ENCODE measurements around the gene C16orf86. TPM values are rescaled to one million over a fixed set of nuclear protein-coding genes. Genes with fewer than 3 reads are reported as not detected.

Gene C16orf86
- polyA plus RNA-seq, 1 of the 3 experiments (the other 2 are of a cell fraction): 4.3 TPM

DNA sequence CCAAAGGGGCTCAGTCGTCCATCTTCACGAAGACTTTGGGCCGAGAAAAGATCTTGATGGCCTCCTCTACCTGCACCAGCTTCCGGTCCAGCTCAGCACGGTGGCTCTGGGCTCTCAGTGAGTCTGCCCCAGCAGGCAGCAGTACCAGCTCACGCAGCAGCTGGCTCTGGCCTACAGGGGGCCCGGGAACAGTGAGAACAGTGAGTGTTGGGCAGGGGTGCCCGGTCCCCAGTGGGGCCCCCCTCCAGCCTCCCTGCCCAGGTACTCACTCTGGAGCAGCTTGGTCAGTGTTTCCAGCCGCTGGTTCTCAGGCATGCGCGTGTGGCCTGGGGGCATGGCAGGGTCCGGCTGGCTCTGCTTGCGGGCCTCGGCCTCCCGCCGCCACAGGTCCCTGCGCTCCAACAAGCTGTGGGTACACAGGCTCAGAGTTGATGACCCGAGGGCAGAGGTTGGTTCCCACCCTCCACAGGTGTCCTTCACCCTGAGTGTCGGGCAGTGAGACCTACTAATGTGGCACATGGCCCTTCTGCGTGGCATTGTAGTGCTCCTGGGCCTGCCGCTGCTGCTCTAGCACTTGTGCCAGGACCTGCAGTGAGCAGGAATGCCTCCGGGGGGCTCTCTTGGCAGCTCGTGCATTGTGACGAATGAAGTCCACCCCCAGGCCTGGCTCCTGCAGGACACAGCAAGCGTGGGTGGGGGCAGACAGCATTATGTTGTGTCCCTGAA lies 3.3 kb upstream of the C16orf86 start:
- no peak overlapping the region for H3K4me2 ChIP-seq
- peaks cover 20% of the 10 kb centered on the region for H3K79me2 ChIP-seq (ENCODE audit: insufficient read depth)
- no peaks in the 10 kb centered on the region for H3K9me3 ChIP-seq
- H4K20me1 ChIP-seq (ENCODE audit: insufficient read depth): 0 out of 2 replicates have a peak, but pooled peaks cover 3% of the 10 kb centered on the region
- ChIA-PET POLR2A (no interaction called here), CTCF (interaction anchor here (0.6 to 18.3 kb wide), 18 partner anchors 10 to 264 kb away, joined by 3 to 246 read pairs (median 4); partner anchors contain the start of genes ATP6V0D1, CARMIL2, CTCF and RIPOR1)
- DNase-seq: peak; percentile 58
- peaks cover 0 to 14% of the 10 kb centered on the region in 2 experiments for H3K36me3 ChIP-seq (replicated peaks in 1 of 2; ENCODE audit: control insufficient read depth in 1 of 2, insufficient read depth in 2 of 2, low read length in 1 of 2)
- TF ChIP-seq GABPA (IDR thresholded peaks at IDR 0.05; ENCODE audit: low read depth): no peak
- TF ChIP-seq NFIC (IDR thresholded peaks at IDR 0.05; ENCODE audit: borderline replicate concordance): no peak
- peak; percentile 25; the same call in 1 of the 2 replicates for TF ChIP-seq CTCF (IDR thresholded peaks at IDR 0.05)
- H3F3A ChIP-seq (replicated peaks; ENCODE audit: insufficient read depth): peaks cover 19% of the 10 kb centered on the region
- no peaks in the 10 kb centered on the region for H3K27me3 ChIP-seq (ENCODE audit: insufficient read depth)
- no peak overlapping the region for H3K27ac ChIP-seq (ENCODE audit: low read depth in 2 of 2, low read length in 1 of 2)
- H3K9me2 ChIP-seq: no peaks in the 10 kb centered on the region
- no peak overlapping the region for H3K4me3 ChIP-seq (ENCODE audit: low read depth in 2 of 2, low read length in 1 of 2)
- peaks cover 10 to 42% of the 10 kb centered on the region in 2 experiments; a peak in 2 of 4 replicates for H3K4me1 ChIP-seq (ENCODE audit: control insufficient read depth in 1 of 2, insufficient read depth in 2 of 2, low read depth in 1 of 2, low read length in 1 of 2)
- WGBS (ENCODE audit: low lambda C conversion rate): 70% methylated on average over 8 of the region's 25 CpGs
- H2AFZ ChIP-seq (ENCODE audit: low read depth): no peak overlapping the region
- no peak overlapping the region for H3K9ac ChIP-seq

DNA sequence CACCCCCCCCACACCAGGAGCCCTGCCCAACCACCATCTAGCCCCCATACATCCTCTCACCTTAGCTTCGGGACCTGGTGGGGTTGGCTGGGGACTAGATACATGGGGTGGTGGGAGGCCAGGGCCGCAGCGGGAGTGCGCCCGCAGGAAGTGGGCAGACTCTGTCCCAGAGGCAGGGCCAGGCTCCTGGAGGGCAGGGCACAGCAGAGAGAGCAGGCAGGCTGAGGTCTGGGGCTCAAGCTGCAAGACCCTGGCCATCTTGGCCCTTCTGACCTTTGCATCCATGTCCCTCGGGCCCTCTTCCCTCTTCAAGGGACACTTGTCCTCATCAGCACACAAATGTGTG lies 2.8 kb upstream of the C16orf86 start:
- Histone ChIP-seq H3K9me2 (no peaks in the 10 kb centered on the region), H4K20me1 (ENCODE audit: insufficient read depth) (0 out of 2 replicates have a peak, but pooled peaks cover under 1% of the 10 kb centered on the region), H3K4me3 (ENCODE audit: low read depth in 2 of 2, low read length in 1 of 2) (no peak overlapping the region), H3K27ac (ENCODE audit: low read depth in 2 of 2, low read length in 1 of 2) (no peak overlapping the region), H2AFZ (ENCODE audit: low read depth) (no peak overlapping the region), H3F3A (replicated peaks; ENCODE audit: insufficient read depth) (peaks cover 24% of the 10 kb centered on the region), H3K9me3 (no peaks in the 10 kb centered on the region), H3K4me1 (ENCODE audit: control insufficient read depth in 1 of 2, insufficient read depth in 2 of 2, low read depth in 1 of 2, low read length in 1 of 2) (peaks cover 10 to 41% of the 10 kb centered on the region in 2 experiments; a peak in 2 of 4 replicates), H3K79me2 (ENCODE audit: insufficient read depth) (peaks cover 14% of the 10 kb centered on the region), H3K9ac (no peak overlapping the region), H3K4me2 (no peak overlapping the region), H3K36me3 (replicated peaks in 1 of 2; ENCODE audit: control insufficient read depth in 1 of 2, insufficient read depth in 2 of 2, low read length in 1 of 2) (peaks cover 0 to 13% of the 10 kb centered on the region in 2 experiments), H3K27me3 (ENCODE audit: insufficient read depth) (no peaks in the 10 kb centered on the region)
- 86% methylated on average over 6 of the region's 6 CpGs for WGBS (ENCODE audit: low lambda C conversion rate)
- DNase-seq: no peak
- ChIA-PET POLR2A (no interaction called here), CTCF (interaction anchor here (1.0 to 18.3 kb wide), 8 partner anchors 9 to 183 kb away, joined by 3 to 246 read pairs (median 6); partner anchors contain the start of genes ATP6V0D1 and CTCF)
- TF ChIP-seq ELF1 (IDR thresholded peaks at IDR 0.05): no peak
- no peak for TF ChIP-seq RAD21 (IDR thresholded peaks at IDR 0.05; ENCODE audit: low read length)
- TF ChIP-seq GATA2 (CRISPR knock-in tag; IDR thresholded peaks at IDR 0.05): no peak
- no peak for TF ChIP-seq MEF2A (IDR thresholded peaks at IDR 0.05; ENCODE audit: borderline replicate concordance, low read depth)
- TF ChIP-seq NFIC (IDR thresholded peaks at IDR 0.05; ENCODE audit: borderline replicate concordance): no peak
- TF ChIP-seq, protein P1, sequence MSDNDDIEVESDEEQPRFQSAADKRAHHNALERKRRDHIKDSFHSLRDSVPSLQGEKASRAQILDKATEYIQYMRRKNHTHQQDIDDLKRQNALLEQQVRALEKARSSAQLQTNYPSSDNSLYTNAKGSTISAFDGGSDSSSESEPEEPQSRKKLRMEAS (IDR thresholded peaks at IDR 0.05; ENCODE audit: low read depth): no peak
- TF ChIP-seq SMC3 (IDR thresholded peaks at IDR 0.05; ENCODE audit: low read depth, low read length): no peak
- TF ChIP-seq MXI1 (IDR thresholded peaks at IDR 0.05; ENCODE audit: low read depth, low read length): no peak
- no peak for TF ChIP-seq EP300 (IDR thresholded peaks at IDR 0.05; ENCODE audit: borderline replicate concordance in 1 of 2, low read depth in 1 of 2, low read length in 1 of 2)
- TF ChIP-seq RCOR1 (IDR thresholded peaks at IDR 0.05; ENCODE audit: low read length): no peak
- TF ChIP-seq POLR2AphosphoS5 (IDR thresholded peaks at IDR 0.05; ENCODE audit: low read depth, low read length): no peak
- TF ChIP-seq FOXM1 (IDR thresholded peaks at IDR 0.05; ENCODE audit: low read depth): no peak
